Measurements from ENCODE around the gene CFAP161. TPM values are rescaled to one million over a fixed set of nuclear protein-coding genes. Genes with fewer than 3 reads are reported as not detected.

The CFAP161 gene
- polyA plus RNA-seq, 1 donor (not counting 4 experiments of a cell fraction or from before 2014, with no cell fraction given), result not detected

DNA sequence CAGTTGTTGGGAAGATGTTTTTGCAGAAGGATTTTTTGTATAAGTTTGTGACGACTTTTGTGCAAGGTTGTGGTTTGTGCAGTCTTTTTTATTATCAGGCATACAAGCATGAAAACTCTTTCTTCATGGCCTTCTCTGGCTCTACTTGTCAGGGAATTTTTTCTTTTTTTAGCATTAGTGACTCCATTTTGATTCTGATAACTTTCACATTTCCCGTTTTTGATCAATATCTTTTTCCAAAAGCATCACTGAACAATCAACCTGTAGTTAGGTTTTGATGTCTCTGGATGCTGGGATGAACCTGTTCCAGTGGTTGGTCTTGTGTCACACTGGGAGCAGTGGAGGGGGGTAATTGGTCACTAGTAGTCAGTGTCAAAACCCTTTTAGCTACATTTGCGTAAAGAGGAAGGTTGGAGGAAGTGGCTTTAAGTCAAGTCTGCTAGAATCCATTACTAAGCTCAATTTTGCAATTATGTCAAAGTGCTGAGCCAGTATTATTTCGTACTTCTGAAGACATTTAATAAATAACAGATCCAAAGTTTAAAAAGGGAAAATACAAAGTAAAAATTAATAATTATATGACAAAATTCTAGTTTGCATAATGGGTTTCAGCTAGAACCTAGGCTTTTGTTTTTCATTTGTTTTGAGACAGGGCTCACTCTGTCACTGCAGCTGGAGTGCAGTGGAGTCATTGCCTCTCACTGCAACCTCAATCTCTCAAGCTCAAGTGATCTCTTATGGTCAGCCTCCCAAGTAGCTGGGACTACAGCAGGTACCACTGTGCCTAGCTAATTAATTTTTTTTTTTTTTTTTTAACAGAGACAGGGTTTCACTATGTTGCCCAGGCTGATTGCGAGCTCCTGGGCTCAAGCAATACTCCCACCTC lies 18.8 kb upstream of the CFAP161 start:
- H3K9me3 ChIP-seq (ENCODE audit: control insufficient read depth, low read depth, low read length), result no peaks in the 10 kb centered on the region
- peaks cover 31% of the 10 kb centered on the region for H3K4me1 ChIP-seq (ENCODE audit: control insufficient read depth, extremely low read depth, insufficient read depth, low read length)
- FAIRE-seq (no peak), DNase-seq (ENCODE audit: low read depth, low spot score) (no peak)
- H3K79me2 ChIP-seq (ENCODE audit: control insufficient read depth, insufficient read depth, low read length), result no peaks in the 10 kb centered on the region
- no peaks in the 10 kb centered on the region for H4K20me1 ChIP-seq (ENCODE audit: control insufficient read depth, extremely low read depth, insufficient read depth, low read length)
- H3K27ac ChIP-seq (ENCODE audit: control insufficient read depth, insufficient read depth, low read length), result no peak overlapping the region
- H3K4me3 ChIP-seq (ENCODE audit: control insufficient read depth in 2 of 3, extremely low read depth in 1 of 3, insufficient read depth in 2 of 3, low read depth in 1 of 3, low read length in 3 of 3), result no peak overlapping the region
- no peak overlapping the region for H3K9ac ChIP-seq (ENCODE audit: control insufficient read depth, extremely low read depth, insufficient read depth, low read length)
- H3K9me1 ChIP-seq (ENCODE audit: control insufficient read depth, extremely low read depth, insufficient read depth, low read length), result peaks cover 5% of the 10 kb centered on the region
- H3K4me2 ChIP-seq (ENCODE audit: control insufficient read depth, extremely low read depth, insufficient read depth, low read depth, low read length), result no peak overlapping the region
- peaks cover 6% of the 10 kb centered on the region for H3K27me3 ChIP-seq (ENCODE audit: control insufficient read depth, extremely low read depth, insufficient read depth, low read length)
- TF ChIP-seq, protein P1, sequence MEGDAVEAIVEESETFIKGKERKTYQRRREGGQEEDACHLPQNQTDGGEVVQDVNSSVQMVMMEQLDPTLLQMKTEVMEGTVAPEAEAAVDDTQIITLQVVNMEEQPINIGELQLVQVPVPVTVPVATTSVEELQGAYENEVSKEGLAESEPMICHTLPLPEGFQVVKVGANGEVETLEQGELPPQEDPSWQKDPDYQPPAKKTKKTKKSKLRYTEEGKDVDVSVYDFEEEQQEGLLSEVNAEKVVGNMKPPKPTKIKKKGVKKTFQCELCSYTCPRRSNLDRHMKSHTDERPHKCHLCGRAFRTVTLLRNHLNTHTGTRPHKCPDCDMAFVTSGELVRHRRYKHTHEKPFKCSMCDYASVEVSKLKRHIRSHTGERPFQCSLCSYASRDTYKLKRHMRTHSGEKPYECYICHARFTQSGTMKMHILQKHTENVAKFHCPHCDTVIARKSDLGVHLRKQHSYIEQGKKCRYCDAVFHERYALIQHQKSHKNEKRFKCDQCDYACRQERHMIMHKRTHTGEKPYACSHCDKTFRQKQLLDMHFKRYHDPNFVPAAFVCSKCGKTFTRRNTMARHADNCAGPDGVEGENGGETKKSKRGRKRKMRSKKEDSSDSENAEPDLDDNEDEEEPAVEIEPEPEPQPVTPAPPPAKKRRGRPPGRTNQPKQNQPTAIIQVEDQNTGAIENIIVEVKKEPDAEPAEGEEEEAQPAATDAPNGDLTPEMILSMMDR (optimal IDR thresholded peaks at IDR 0.05 in 1 of 3, IDR thresholded peaks at IDR 0.05 in 1 of 3, conservative IDR thresholded peaks at IDR 0.05 in 1 of 3; ENCODE audit: extremely low read depth in 1 of 3, insufficient read depth in 2 of 3, low read length in 3 of 3), result no peak
- no peak for TF ChIP-seq EZH2 (IDR thresholded peaks at IDR 0.05; ENCODE audit: low read length)
- no peak overlapping the region for H2AFZ ChIP-seq (ENCODE audit: control insufficient read depth, low read length)
- dilution Hi-C loops (cut with MboI; ENCODE audit: extremely low pct_ligation_motif_present, low sequenced_read_pairs), result no loop called here
- no peaks in the 10 kb centered on the region for H3K36me3 ChIP-seq (ENCODE audit: control insufficient read depth in 2 of 2, extremely low read depth in 1 of 2, insufficient read depth in 2 of 2, low read length in 2 of 2)

DNA sequence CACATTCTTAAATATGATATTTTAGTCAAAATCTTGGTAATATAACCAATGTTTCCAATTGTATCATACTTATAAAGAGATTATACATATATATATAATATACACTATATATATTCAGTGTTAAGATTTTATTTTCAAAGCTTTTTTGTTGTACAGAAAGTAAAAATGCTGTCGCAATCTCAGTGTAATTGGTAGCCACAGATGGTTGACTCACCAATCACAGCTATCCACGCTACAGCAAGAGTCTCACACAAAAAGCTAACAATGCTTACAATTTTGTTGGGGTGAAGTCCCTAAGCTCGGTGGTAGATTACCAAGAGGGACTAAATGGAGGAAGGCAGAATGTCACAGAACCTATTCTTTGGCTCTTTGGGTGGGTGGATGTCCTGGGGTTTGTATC lies 16.9 kb upstream of the CFAP161 start:
- no peak overlapping the region for H2AFZ ChIP-seq (ENCODE audit: control insufficient read depth, low read length)
- H3K4me2 ChIP-seq (ENCODE audit: control insufficient read depth, extremely low read depth, insufficient read depth, low read depth, low read length), result no peak overlapping the region
- no peak for TF ChIP-seq EZH2 (IDR thresholded peaks at IDR 0.05; ENCODE audit: low read length)
- H3K9me3 ChIP-seq (ENCODE audit: control insufficient read depth, low read depth, low read length), result no peaks in the 10 kb centered on the region
- H3K27ac ChIP-seq (ENCODE audit: control insufficient read depth, insufficient read depth, low read length), result no peak overlapping the region
- H3K4me3 ChIP-seq (ENCODE audit: control insufficient read depth in 2 of 3, extremely low read depth in 1 of 3, insufficient read depth in 2 of 3, low read depth in 1 of 3, low read length in 3 of 3), result no peak overlapping the region
- dilution Hi-C loops (cut with MboI; ENCODE audit: extremely low pct_ligation_motif_present, low sequenced_read_pairs), result no loop called here
- no peak for DNase-seq (ENCODE audit: low read depth, low spot score)
- H3K9me1 ChIP-seq (ENCODE audit: control insufficient read depth, extremely low read depth, insufficient read depth, low read length), result no peaks in the 10 kb centered on the region
- FAIRE-seq, result no peak
- H3K4me1 ChIP-seq (ENCODE audit: control insufficient read depth, extremely low read depth, insufficient read depth, low read length), result peaks cover 15% of the 10 kb centered on the region
- no peak overlapping the region for H3K9ac ChIP-seq (ENCODE audit: control insufficient read depth, extremely low read depth, insufficient read depth, low read length)
- H3K36me3 ChIP-seq (ENCODE audit: control insufficient read depth in 2 of 2, extremely low read depth in 1 of 2, insufficient read depth in 2 of 2, low read length in 2 of 2), result no peaks in the 10 kb centered on the region
- no peaks in the 10 kb centered on the region for H3K79me2 ChIP-seq (ENCODE audit: control insufficient read depth, insufficient read depth, low read length)
- H3K27me3 ChIP-seq (ENCODE audit: control insufficient read depth, extremely low read depth, insufficient read depth, low read length), result peaks cover 6% of the 10 kb centered on the region
- no peaks in the 10 kb centered on the region for H4K20me1 ChIP-seq (ENCODE audit: control insufficient read depth, extremely low read depth, insufficient read depth, low read length)
